GM12878 (cell line): ENCODE measurements around the gene RPGRIP1L. TPM values are rescaled to one million over a fixed set of nuclear protein-coding genes. Genes with fewer than 3 reads are reported as not detected.

Experiments used
- ATAC-seq: fragments of 200-7000 bp; cut with Tn5 transposase; 3 replicates; pipeline ENCODE4 v1.9.1; 2020; ENCODE audit warnings: mild to moderate bottlenecking, moderate library complexity
- BruUV-seq: library from RNA; stranded (reverse); fragments of 400-500 nt; replicated peaks from 2 replicates; lab custom pipeline; 2021; lab: Mats Ljungman, UMichigan
- CTCF ChIA-PET: fragments of 300-600 bp; sonication (Branson Sonifier 250); formaldehyde crosslinking; extraction: SDS; loops from one replicate; lab custom pipeline; 2021; ENCODE audit warnings: inconsistent platforms; lab: Yijun Ruan, JAX
- POLR2A ChIA-PET: fragments of 350-600 bp; formaldehyde crosslinking; extraction: SDS; loops from one replicate; lab custom pipeline; 2021; ENCODE audit warnings: inconsistent platforms; lab: Charles Lee
- RAD21 ChIA-PET: fragments of 300-600 bp; sonication (Branson Sonifier 250); formaldehyde crosslinking; loops from one replicate; lab custom pipeline; 2023; ENCODE audit warnings: antibody characterized with exemption; ENCODE audit not compliant: unreplicated experiment; lab: Charles Lee
- SMC1A ChIA-PET: fragments of 300-600 bp; sonication (Branson Sonifier 250); formaldehyde crosslinking; loops from one replicate; lab custom pipeline; 2023; ENCODE audit not compliant: unreplicated experiment, uncharacterized antibody; lab: Charles Lee
- DNase-seq: peaks from one replicate; pipeline ENCODE4 v3.0.0-alpha.2; 2011; ENCODE audit warnings: low read depth, low spot score
- FAIRE-seq: peaks from 3 replicates; lab custom pipeline; 2011; peaks lifted over from hg19 to GRCh38; lab: Jason Lieb, UNC
- H2AFZ ChIP-seq: 2 replicates; pipeline ENCODE4 v1.6.0; 2011; ENCODE audit warnings: low read depth, low read length, control low read depth; ENCODE audit not compliant: control insufficient read depth
- H3K27ac ChIP-seq: 2 replicates; pipeline ENCODE4 v1.5.1; 2011; ENCODE audit warnings: control low read depth; ENCODE audit not compliant: control insufficient read depth, insufficient read depth
- H3K27me3 ChIP-seq, 2 experiments: replicated peaks in 1 of 2; 2 replicates each; pipeline versions ENCODE4 v1.6.0 to v1.6.1; 2011; ENCODE audit warnings: low read length in 1 of 2; ENCODE audit not compliant: control insufficient read depth in 2 of 2, insufficient read depth in 2 of 2
- H3K36me3 ChIP-seq, 2 experiments: 2 replicates each; pipeline ENCODE4 v1.5.1; 2011; ENCODE audit warnings: low read length in 1 of 2; ENCODE audit not compliant: control insufficient read depth in 2 of 2, insufficient read depth in 2 of 2
- H3K4me1 ChIP-seq: 2 replicates; pipeline ENCODE4 v1.6.1; 2011; ENCODE audit warnings: mild to moderate bottlenecking, low read length, moderate library complexity, mixed read lengths; ENCODE audit not compliant: control insufficient read depth, insufficient read depth
- H3K4me2 ChIP-seq: 2 replicates; pipeline ENCODE4 v1.6.0; 2011; ENCODE audit warnings: control low read depth; ENCODE audit not compliant: control insufficient read depth, insufficient read depth
- H3K4me3 ChIP-seq: fragments of 200-600 bp; sonication (generic); 2 replicates; pipeline ENCODE4 v1.5.1; 2016
- H3K79me2 ChIP-seq: 2 replicates; pipeline ENCODE4 v1.6.0; 2011; ENCODE audit warnings: low read length; ENCODE audit not compliant: control insufficient read depth, insufficient read depth
- H3K9ac ChIP-seq: 2 replicates; pipeline ENCODE4 v1.8.0; 2011; ENCODE audit warnings: low read length, control low read depth, mixed read lengths; ENCODE audit not compliant: control insufficient read depth, insufficient read depth
- H3K9me3 ChIP-seq: replicated peaks from 3 replicates; pipeline ENCODE4 v1.5.1; 2011; ENCODE audit warnings: mild to moderate bottlenecking, low read length; ENCODE audit not compliant: control insufficient read depth, insufficient read depth
- H4K20me1 ChIP-seq: 2 replicates; pipeline ENCODE4 v1.6.0; 2011; ENCODE audit not compliant: control insufficient read depth, insufficient read depth
- CHD1 ChIP-seq: IDR thresholded peaks from 2 replicates; pipeline ENCODE4 v1.6.1; 2012; ENCODE audit warnings: low read depth, low read length, improper control_type of control experiment
- HDAC2 ChIP-seq: fragments of 200-600 bp; sonication (generic); IDR thresholded peaks from 2 replicates; pipeline ENCODE4 v1.6.1; 2017
- MEF2B ChIP-seq: fragments of 450-650 bp; IDR thresholded peaks from 2 replicates; pipeline ENCODE4 v1.6.1; 2018; ENCODE audit warnings: mild to moderate bottlenecking, moderate library complexity; ENCODE audit not compliant: partially characterized antibody, poor library complexity, severe bottlenecking
- RUNX3 ChIP-seq: IDR thresholded peaks from 2 replicates; pipeline ENCODE4 v1.6.1; 2012; ENCODE audit warnings: low read length, inconsistent platforms
- SMARCA5 ChIP-seq: fragments of 450-650 bp; IDR thresholded peaks from 2 replicates; pipeline ENCODE4 v1.6.1; 2017; ENCODE audit warnings: mild to moderate bottlenecking
- STAT1 ChIP-seq: fragments of 450-650 bp; conservative IDR thresholded peaks from 2 replicates; pipeline ENCODE4 v1.6.1; 2014; ENCODE audit warnings: antibody characterized with exemption, mild to moderate bottlenecking
- TCF7 ChIP-seq: IDR thresholded peaks from 2 replicates; pipeline ENCODE4 v1.6.1; 2014; ENCODE audit warnings: antibody characterized with exemption, borderline replicate concordance
- whole genome bisulfite sequencing: methylation state at CpG from one replicate; pipeline ENCODE4 v1.1.6; 2016; ENCODE audit warnings: low lambda C conversion rate; ENCODE audit not compliant: insufficient replicate concordance, insufficient coverage; ENCODE audit errors: missing lambda C conversion rate; 5-methylcytosine and 5-hydroxymethylcytosine counted together
- in situ Hi-C: fragments of 300-500 bp; cut with MboI; formaldehyde crosslinking; loops from 9 replicates; pipeline ENCODE4 v1.14.3; 2018; ENCODE audit warnings: mixed read lengths
- intact Hi-C: fragments of 100-400 bp; cut with micrococcal nuclease; formaldehyde crosslinking; loops from one replicate; pipeline ENCODE4 v1.14.2; 2022; ENCODE audit not compliant: unreplicated experiment
- polyA plus RNA-seq, 11 experiments: library from polyadenylated mRNA; depleted of rRNA in 4 of 11; unstranded in 6 of 11; stranded (reverse) in 5 of 11; fragments of >200 nt; fragmentation: Nextera tagmentation in 4 of 11; fragmentation: Illumina TruSeq in 1 of 11; extraction: Ambion mirVana in 4 of 11; extraction: Trizol in 1 of 11; gene quantifications; 1 replicate in 1 of 11; 2 replicates in 10 of 11; pipeline versions ENCODE4 v1.2.1 to v1.2.3, GENCODE V29; 2011 to 2016; ENCODE audit warnings: inconsistent platforms in 2 of 11, missing spikeins in 2 of 11, low read depth in 1 of 11
- total RNA-seq, 4 experiments: library from RNA; depleted of rRNA in 3 of 4; stranded (reverse); fragments of >200 nt in 3 of 4; fragmentation: Illumina TruSeq in 1 of 4; extraction: Trizol in 1 of 4; gene quantifications; 2 replicates each; pipeline versions ENCODE4 v1.2.1 to v1.2.3, GENCODE V29; 2013 to 2021
- TF ChIP-seq, protein P1 (sequence below): fragments of 450-650 bp; IDR thresholded peaks from 2 replicates; pipeline ENCODE4 v1.6.1; 2017; ENCODE audit warnings: mild to moderate bottlenecking, moderate library complexity
- TF ChIP-seq, protein P2 (sequence below): IDR thresholded peaks from 2 replicates; pipeline ENCODE4 v1.6.1; 2011; ENCODE audit warnings: low read depth, low read length, improper control_type of control experiment, borderline replicate concordance
- TF ChIP-seq, protein P3 (sequence below), 3 experiments: IDR thresholded peaks in 2 of 3; conservative IDR thresholded peaks in 1 of 3; 2 replicates each; pipeline ENCODE4 v1.5.1; 2011; ENCODE audit warnings: low read depth in 3 of 3, low read length in 3 of 3, mild to moderate bottlenecking in 3 of 3, control low read depth in 2 of 3, moderate library complexity in 2 of 3, inconsistent platforms in 1 of 3, mixed read lengths in 1 of 3; ENCODE audit not compliant: control insufficient read depth in 2 of 3, insufficient read depth in 1 of 3; ENCODE audit errors: extremely low read depth in 1 of 3
- TF ChIP-seq, protein P4 (sequence below): fragments of 450-650 bp; formaldehyde crosslinking; IDR thresholded peaks from 2 replicates; pipeline ENCODE4 v1.4.0; 2022; ENCODE audit warnings: mild to moderate bottlenecking, moderate library complexity
- TF ChIP-seq, protein P5 (sequence below): fragments of 450-650 bp; conservative IDR thresholded peaks from 2 replicates; pipeline ENCODE4 v1.6.1; 2017; ENCODE audit warnings: mild to moderate bottlenecking, moderate library complexity

RPGRIP1L gene
- total and polyA plus RNA-seq, 10 of the 15 experiments (the other 5 are each of a cell fraction or from before 2014, with no cell fraction given) = 3.5 to 9.6 (median 4.4) TPM

DNA sequence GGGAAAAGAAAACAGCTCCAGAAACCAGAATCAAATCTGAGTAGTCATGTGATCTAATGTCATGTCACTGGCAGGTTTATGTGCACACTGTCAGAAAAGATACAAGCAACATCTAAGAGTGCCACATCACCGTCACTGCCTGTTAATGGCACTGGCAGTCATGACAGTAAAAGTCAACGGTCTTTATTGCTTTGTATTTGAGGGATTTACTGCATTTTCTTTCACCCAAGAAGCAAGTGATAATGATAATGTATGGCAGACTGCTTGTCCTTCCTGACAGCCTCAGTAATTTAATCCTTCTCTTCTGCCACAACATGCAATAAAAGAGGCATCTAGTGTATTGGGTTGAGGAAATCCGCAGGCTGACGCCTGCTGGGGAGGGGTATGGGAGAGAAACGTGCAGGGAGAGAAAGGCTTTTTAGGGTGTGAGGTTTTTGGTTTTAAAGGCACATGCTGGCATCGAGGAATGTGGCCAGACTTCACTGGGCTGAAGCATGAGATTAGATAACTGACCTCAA is 92.4 kb downstream of the RPGRIP1L start:
- Histone ChIP-seq H3K4me1 (no peaks in the 10 kb centered on the region), H3K27ac (no peak overlapping the region), H3K79me2 (no peaks in the 10 kb centered on the region), H3K4me2 (no peak overlapping the region), H3K9me3 (no peaks in the 10 kb centered on the region), H3K36me3 (no peaks in the 10 kb centered on the region), H4K20me1 (no peaks in the 10 kb centered on the region), H3K4me3 (no peak overlapping the region), H3K27me3 (no peaks in the 10 kb centered on the region), H3K9ac (no peak overlapping the region), H2AFZ (no peak overlapping the region)
- no TSS peak for BruUV-seq
- 74% methylated on average over 6 of the region's 6 CpGs for WGBS
- ATAC-seq (no peak), DNase-seq (no peak), FAIRE-seq (no peak)
- RAD21 ChIA-PET = no interaction called here
- in situ Hi-C loops (no loop called here), intact Hi-C loops (no loop called here)
- CTCF ChIA-PET = interaction anchor here (0.5 kb wide), 1 partner anchor 64 kb away, joined by 3 read pairs; no protein-coding TSS in a partner anchor
- SMC1A ChIA-PET = no interaction called here
- POLR2A ChIA-PET = no interaction called here
- no peak for TF ChIP-seq TCF7
- TF ChIP-seq, protein P1, sequence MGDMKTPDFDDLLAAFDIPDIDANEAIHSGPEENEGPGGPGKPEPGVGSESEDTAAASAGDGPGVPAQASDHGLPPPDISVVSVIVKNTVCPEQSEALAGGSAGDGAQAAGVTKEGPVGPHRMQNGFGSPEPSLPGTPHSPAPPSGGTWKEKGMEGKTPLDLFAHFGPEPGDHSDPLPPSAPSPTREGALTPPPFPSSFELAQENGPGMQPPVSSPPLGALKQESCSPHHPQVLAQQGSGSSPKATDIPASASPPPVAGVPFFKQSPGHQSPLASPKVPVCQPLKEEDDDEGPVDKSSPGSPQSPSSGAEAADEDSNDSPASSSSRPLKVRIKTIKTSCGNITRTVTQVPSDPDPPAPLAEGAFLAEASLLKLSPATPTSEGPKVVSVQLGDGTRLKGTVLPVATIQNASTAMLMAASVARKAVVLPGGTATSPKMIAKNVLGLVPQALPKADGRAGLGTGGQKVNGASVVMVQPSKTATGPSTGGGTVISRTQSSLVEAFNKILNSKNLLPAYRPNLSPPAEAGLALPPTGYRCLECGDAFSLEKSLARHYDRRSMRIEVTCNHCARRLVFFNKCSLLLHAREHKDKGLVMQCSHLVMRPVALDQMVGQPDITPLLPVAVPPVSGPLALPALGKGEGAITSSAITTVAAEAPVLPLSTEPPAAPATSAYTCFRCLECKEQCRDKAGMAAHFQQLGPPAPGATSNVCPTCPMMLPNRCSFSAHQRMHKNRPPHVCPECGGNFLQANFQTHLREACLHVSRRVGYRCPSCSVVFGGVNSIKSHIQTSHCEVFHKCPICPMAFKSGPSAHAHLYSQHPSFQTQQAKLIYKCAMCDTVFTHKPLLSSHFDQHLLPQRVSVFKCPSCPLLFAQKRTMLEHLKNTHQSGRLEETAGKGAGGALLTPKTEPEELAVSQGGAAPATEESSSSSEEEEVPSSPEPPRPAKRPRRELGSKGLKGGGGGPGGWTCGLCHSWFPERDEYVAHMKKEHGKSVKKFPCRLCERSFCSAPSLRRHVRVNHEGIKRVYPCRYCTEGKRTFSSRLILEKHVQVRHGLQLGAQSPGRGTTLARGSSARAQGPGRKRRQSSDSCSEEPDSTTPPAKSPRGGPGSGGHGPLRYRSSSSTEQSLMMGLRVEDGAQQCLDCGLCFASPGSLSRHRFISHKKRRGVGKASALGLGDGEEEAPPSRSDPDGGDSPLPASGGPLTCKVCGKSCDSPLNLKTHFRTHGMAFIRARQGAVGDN = no peak
- TF ChIP-seq RUNX3 = no peak
- no peak for TF ChIP-seq MEF2B
- TF ChIP-seq, protein P2, sequence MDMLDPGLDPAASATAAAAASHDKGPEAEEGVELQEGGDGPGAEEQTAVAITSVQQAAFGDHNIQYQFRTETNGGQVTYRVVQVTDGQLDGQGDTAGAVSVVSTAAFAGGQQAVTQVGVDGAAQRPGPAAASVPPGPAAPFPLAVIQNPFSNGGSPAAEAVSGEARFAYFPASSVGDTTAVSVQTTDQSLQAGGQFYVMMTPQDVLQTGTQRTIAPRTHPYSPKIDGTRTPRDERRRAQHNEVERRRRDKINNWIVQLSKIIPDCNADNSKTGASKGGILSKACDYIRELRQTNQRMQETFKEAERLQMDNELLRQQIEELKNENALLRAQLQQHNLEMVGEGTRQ = no peak
- TF ChIP-seq, protein P3, sequence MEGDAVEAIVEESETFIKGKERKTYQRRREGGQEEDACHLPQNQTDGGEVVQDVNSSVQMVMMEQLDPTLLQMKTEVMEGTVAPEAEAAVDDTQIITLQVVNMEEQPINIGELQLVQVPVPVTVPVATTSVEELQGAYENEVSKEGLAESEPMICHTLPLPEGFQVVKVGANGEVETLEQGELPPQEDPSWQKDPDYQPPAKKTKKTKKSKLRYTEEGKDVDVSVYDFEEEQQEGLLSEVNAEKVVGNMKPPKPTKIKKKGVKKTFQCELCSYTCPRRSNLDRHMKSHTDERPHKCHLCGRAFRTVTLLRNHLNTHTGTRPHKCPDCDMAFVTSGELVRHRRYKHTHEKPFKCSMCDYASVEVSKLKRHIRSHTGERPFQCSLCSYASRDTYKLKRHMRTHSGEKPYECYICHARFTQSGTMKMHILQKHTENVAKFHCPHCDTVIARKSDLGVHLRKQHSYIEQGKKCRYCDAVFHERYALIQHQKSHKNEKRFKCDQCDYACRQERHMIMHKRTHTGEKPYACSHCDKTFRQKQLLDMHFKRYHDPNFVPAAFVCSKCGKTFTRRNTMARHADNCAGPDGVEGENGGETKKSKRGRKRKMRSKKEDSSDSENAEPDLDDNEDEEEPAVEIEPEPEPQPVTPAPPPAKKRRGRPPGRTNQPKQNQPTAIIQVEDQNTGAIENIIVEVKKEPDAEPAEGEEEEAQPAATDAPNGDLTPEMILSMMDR (IDR thresholded peaks at IDR 0.05 in 2 of 3, conservative IDR thresholded peaks at IDR 0.05 in 1 of 3; ENCODE audit: control insufficient read depth in 2 of 3, extremely low read depth in 1 of 3, insufficient read depth in 1 of 3, low read depth in 3 of 3, low read length in 3 of 3) = no peak
- TF ChIP-seq SMARCA5 = no peak
- TF ChIP-seq CHD1 = no peak
- TF ChIP-seq, protein P4, sequence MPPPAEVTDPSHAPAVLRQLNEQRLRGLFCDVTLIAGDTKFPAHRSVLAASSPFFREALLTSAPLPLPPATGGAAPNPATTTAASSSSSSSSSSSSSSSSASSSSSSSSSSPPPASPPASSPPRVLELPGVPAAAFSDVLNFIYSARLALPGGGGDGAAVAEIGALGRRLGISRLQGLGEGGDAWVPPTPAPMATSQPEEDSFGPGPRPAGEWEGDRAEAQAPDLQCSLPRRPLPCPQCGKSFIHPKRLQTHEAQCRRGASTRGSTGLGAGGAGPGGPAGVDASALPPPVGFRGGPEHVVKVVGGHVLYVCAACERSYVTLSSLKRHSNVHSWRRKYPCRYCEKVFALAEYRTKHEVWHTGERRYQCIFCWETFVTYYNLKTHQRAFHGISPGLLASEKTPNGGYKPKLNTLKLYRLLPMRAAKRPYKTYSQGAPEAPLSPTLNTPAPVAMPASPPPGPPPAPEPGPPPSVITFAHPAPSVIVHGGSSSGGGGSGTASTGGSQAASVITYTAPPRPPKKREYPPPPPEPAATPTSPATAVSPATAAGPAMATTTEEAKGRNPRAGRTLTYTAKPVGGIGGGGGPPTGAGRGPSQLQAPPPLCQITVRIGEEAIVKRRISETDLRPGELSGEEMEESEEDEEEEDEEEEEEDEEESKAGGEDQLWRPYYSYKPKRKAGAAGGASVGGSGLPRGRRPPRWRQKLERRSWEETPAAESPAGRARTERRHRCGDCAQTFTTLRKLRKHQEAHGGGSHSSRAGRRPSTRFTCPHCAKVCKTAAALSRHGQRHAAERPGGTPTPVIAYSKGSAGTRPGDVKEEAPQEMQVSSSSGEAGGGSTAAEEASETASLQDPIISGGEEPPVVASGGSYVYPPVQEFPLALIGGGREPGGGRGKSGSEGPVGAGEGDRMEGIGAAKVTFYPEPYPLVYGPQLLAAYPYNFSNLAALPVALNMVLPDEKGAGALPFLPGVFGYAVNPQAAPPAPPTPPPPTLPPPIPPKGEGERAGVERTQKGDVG = no peak
- no peak for TF ChIP-seq STAT1
- TF ChIP-seq, protein P5, sequence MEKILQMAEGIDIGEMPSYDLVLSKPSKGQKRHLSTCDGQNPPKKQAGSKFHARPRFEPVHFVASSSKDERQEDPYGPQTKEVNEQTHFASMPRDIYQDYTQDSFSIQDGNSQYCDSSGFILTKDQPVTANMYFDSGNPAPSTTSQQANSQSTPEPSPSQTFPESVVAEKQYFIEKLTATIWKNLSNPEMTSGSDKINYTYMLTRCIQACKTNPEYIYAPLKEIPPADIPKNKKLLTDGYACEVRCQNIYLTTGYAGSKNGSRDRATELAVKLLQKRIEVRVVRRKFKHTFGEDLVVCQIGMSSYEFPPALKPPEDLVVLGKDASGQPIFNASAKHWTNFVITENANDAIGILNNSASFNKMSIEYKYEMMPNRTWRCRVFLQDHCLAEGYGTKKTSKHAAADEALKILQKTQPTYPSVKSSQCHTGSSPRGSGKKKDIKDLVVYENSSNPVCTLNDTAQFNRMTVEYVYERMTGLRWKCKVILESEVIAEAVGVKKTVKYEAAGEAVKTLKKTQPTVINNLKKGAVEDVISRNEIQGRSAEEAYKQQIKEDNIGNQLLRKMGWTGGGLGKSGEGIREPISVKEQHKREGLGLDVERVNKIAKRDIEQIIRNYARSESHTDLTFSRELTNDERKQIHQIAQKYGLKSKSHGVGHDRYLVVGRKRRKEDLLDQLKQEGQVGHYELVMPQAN = no peak
- TF ChIP-seq HDAC2 = no peak
